CD4-positive, alpha-beta T cell (primary cell): ENCODE measurements around the gene MSL1. TPM values are rescaled to one million over a fixed set of nuclear protein-coding genes. Genes with fewer than 3 reads are reported as not detected.

ENCODE experiments used
- ATAC-seq: fragments of 200-7000 bp; cut with Tn5 transposase; one replicate; pipeline ENCODE4 v1.10.0; 2022; ENCODE audit warnings: mild to moderate bottlenecking; ENCODE audit not compliant: poor library complexity
- CTCF ChIA-PET: fragments of 350-600 bp; sonication (Branson Sonifier 250); formaldehyde crosslinking; loops from one replicate; lab custom pipeline; 2021; ENCODE audit warnings: antibody characterized with exemption, inconsistent platforms; lab: Charles Lee
- POLR2A ChIA-PET: fragments of 350-600 bp; sonication (Branson Sonifier 250); formaldehyde crosslinking; loops from one replicate; lab custom pipeline; 2021; ENCODE audit warnings: antibody characterized with exemption, inconsistent platforms; lab: Charles Lee
- DNase-seq, 14 experiments: peaks; one replicate each; pipeline ENCODE4 v3.0.0-alpha.2; 2013 to 2020; ENCODE audit warnings: mixed read lengths in 2 of 14
- H3K27ac ChIP-seq, 2 donors: one replicate each; pipeline versions ENCODE4 v1.5.1 to v1.7.0; 2013; ENCODE audit warnings: low read length in 2 of 2, low read depth in 1 of 2, mild to moderate bottlenecking in 1 of 2
- H3K27me3 ChIP-seq, 2 experiments: 1 replicate in 1 of 2; 2 replicates in 1 of 2; pipeline versions ENCODE4 v1.6.1 to v1.7.0; 2013; ENCODE audit warnings: low read length in 2 of 2, control low read depth in 1 of 2, mild to moderate bottlenecking in 1 of 2, moderate library complexity in 1 of 2; ENCODE audit not compliant: insufficient read depth in 2 of 2, control insufficient read depth in 1 of 2
- H3K36me3 ChIP-seq: one replicate; pipeline ENCODE4 v1.6.1; 2013; ENCODE audit warnings: low read length, control low read depth; ENCODE audit not compliant: insufficient read depth
- H3K4me1 ChIP-seq: one replicate; pipeline ENCODE4 v1.6.1; 2013; ENCODE audit warnings: low read length, control low read depth; ENCODE audit not compliant: insufficient read depth
- H3K4me3 ChIP-seq: one replicate; pipeline ENCODE4 v1.5.1; 2013; ENCODE audit warnings: mild to moderate bottlenecking, low read length, moderate library complexity
- H3K9me3 ChIP-seq, 2 experiments: 1 replicate in 1 of 2; 2 replicates in 1 of 2; pipeline versions ENCODE4 v1.6.1 to v1.7.0; 2013; ENCODE audit warnings: low read length in 2 of 2, mild to moderate bottlenecking in 2 of 2, control low read depth in 1 of 2, moderate library complexity in 1 of 2; ENCODE audit not compliant: control insufficient read depth in 1 of 2, insufficient read depth in 1 of 2
- H3K27ac Mint-ChIP-seq: one replicate; pipeline ENCODE4 v1.8.0; 2020; ENCODE audit warnings: mixed read lengths
- H3K27me3 Mint-ChIP-seq: one replicate; pipeline ENCODE4 v1.8.0; 2021; ENCODE audit warnings: mixed read lengths
- H3K36me3 Mint-ChIP-seq: one replicate; pipeline ENCODE4 v1.8.0; 2021; ENCODE audit warnings: low read depth, mixed read lengths
- H3K4me1 Mint-ChIP-seq: one replicate; pipeline ENCODE4 v1.8.0; 2021; ENCODE audit warnings: low read depth, mixed read lengths
- H3K4me3 Mint-ChIP-seq: one replicate; pipeline ENCODE4 v1.8.0; 2020; ENCODE audit warnings: mild to moderate bottlenecking, mixed read lengths
- H3K9me3 Mint-ChIP-seq: one replicate; pipeline ENCODE4 v1.8.0; 2020; ENCODE audit warnings: mixed read lengths
- CTCF ChIP-seq: fragments of 200-600 bp; IDR thresholded peaks from one replicate; pipeline ENCODE4 v1.8.0; 2022; ENCODE audit warnings: antibody characterized with exemption, mild to moderate bottlenecking
- intact Hi-C, 2 experiments: fragments of 100-400 bp; cut with DNase I in 1 of 2; cut with micrococcal nuclease in 1 of 2; formaldehyde crosslinking; loops; one replicate each; pipeline versions ENCODE4 v1.15.1 to v1.9.0; 2023 to 2025; cut with DNase I, micrococcal nuclease
- total RNA-seq, 174 experiments: library from RNA in 2 of 174; stranded (reverse) in 2 of 174; gene quantifications; one replicate each; pipeline ENCODE4 v1.2.3 and lab custom pipeline; 2021 to 2026

The MSL1 gene
- total RNA-seq, 2 experiments from 2014 or later: 77.0 to 79.2 TPM

- ATAC-seq (no peak), DNase-seq (no peak)
- H3K27me3 Mint-ChIP-seq: no peaks in the 10 kb centered on the region
- H3K9me3 ChIP-seq: no peaks in the 10 kb centered on the region
- H3K36me3 ChIP-seq: peaks cover 51% of the 10 kb centered on the region
- H3K4me1 ChIP-seq: peaks cover 15% of the 10 kb centered on the region
- H3K4me3 ChIP-seq: no peak overlapping the region
- no peak overlapping the region for H3K27ac ChIP-seq
- peaks cover 73% of the 10 kb centered on the region for H3K36me3 Mint-ChIP-seq
- H3K4me3 Mint-ChIP-seq: no peak overlapping the region
- no peaks in the 10 kb centered on the region for H3K9me3 Mint-ChIP-seq
- peaks cover 16% of the 10 kb centered on the region for H3K4me1 Mint-ChIP-seq
- H3K27me3 ChIP-seq: no peaks in the 10 kb centered on the region
- no peak overlapping the region for H3K27ac Mint-ChIP-seq
- intact Hi-C loops: no loop called here
- ChIA-PET POLR2A (interaction anchor here (1.1 kb wide), 2 partner anchors 46 to 75 kb away, joined by 3 to 4 read pairs; partner anchors contain the start of gene WIPF2), CTCF (interaction anchor here (0.7 to 2.7 kb wide), 5 partner anchors 19 to 134 kb away, joined by 3 to 8 read pairs (median 4); no protein-coding TSS in a partner anchor)
- no peak for TF ChIP-seq CTCF
Observed at GRCh38 chr17:40173091-40173777, 51.5 kb downstream of the MSL1 start.

GRCh38 chr17:40173778-40174135, 52.0 kb downstream of the MSL1 start:
- Histone ChIP-seq H3K9me3 (no peaks in the 10 kb centered on the region), H3K4me1 (peaks cover 20% of the 10 kb centered on the region), H3K4me3 (no peak overlapping the region), H3K27ac (no peak overlapping the region), H3K27me3 (no peaks in the 10 kb centered on the region), H3K36me3 (peaks cover 45% of the 10 kb centered on the region)
- Mint-ChIP-seq H3K27me3 (no peaks in the 10 kb centered on the region), H3K9me3 (no peaks in the 10 kb centered on the region), H3K4me3 (no peak overlapping the region), H3K27ac (no peak overlapping the region), H3K4me1 (peaks cover 10% of the 10 kb centered on the region), H3K36me3 (peaks cover 68% of the 10 kb centered on the region)
- no peak for ATAC-seq
- DNase-seq: no peak
- CTCF ChIA-PET: interaction anchor here (0.7 to 2.7 kb wide), 3 partner anchors 19 to 61 kb away, joined by 4 to 8 read pairs (median 4); no protein-coding TSS in a partner anchor
- TF ChIP-seq CTCF: no peak
- POLR2A ChIA-PET: interaction anchor here (1.1 kb wide), 2 partner anchors 45 to 75 kb away, joined by 3 to 4 read pairs; partner anchors contain the start of gene WIPF2
- intact Hi-C loops: no loop called here

- H3K4me3 ChIP-seq: no peak overlapping the region
- POLR2A ChIA-PET: interaction anchor here (1.1 to 1.9 kb wide), 5 partner anchors 16 to 76 kb away, joined by 3 to 4 read pairs (median 3); partner anchors contain the start of gene WIPF2
- no peak overlapping the region for H3K27ac ChIP-seq
- peaks cover 60% of the 10 kb centered on the region for H3K36me3 Mint-ChIP-seq
- peaks cover 20% of the 10 kb centered on the region for H3K4me1 ChIP-seq
- ATAC-seq (no peak), DNase-seq (no peak)
- no peaks in the 10 kb centered on the region for H3K27me3 ChIP-seq
- TF ChIP-seq CTCF: no peak
- intact Hi-C loops: no loop called here
- H3K27ac Mint-ChIP-seq: no peak overlapping the region
- no peak overlapping the region for H3K4me3 Mint-ChIP-seq
- peaks cover 9% of the 10 kb centered on the region for H3K4me1 Mint-ChIP-seq
- H3K27me3 Mint-ChIP-seq: no peaks in the 10 kb centered on the region
- no peaks in the 10 kb centered on the region for H3K9me3 Mint-ChIP-seq
- peaks cover 38% of the 10 kb centered on the region for H3K36me3 ChIP-seq
- no peaks in the 10 kb centered on the region for H3K9me3 ChIP-seq
- CTCF ChIA-PET: interaction anchor here (1.1 to 2.7 kb wide), 2 partner anchors 61 to 88 kb away, joined by 3 to 8 read pairs; no protein-coding TSS in a partner anchor
Observed at GRCh38 chr17:40174514-40174913, 52.7 kb downstream of the MSL1 start.
